Omental fat pad (tissue), 4 donors: ENCODE data around the gene HIP1R. TPM values are rescaled to one million over a fixed set of nuclear protein-coding genes. Genes with fewer than 3 reads are reported as not detected.
"Not testable (repeated sequence)": the region's sequence is repeated elsewhere in the genome, so short reads cannot be mapped to it uniquely, and the experiment has no call there.

Experiments
- ATAC-seq: fragments of 150-250 bp; one replicate; pipeline ENCODE4 v1.9.1; 2016; ENCODE audit warnings: mild to moderate bottlenecking, moderate library complexity; ENCODE audit not compliant: low FRiP score
- DNase-seq: peaks from one replicate; pipeline ENCODE4 v3.0.0-alpha.2; 2019; ENCODE audit warnings: low spot score
- total RNA-seq, 4 donors: library from RNA; depleted of rRNA; stranded (reverse); fragments of >200 nt; gene quantifications; one replicate each; pipeline ENCODE4 v1.1.0, GENCODE V29; 2016
- TF ChIP-seq, protein P1 (sequence below), 3 donors: fragments of 450-650 bp; IDR thresholded peaks; one replicate each; pipeline ENCODE4 v1.5.1; 2016 to 2017; ENCODE audit warnings: antibody characterized with exemption in 3 of 3, mild to moderate bottlenecking in 3 of 3, moderate library complexity in 2 of 3

Gene HIP1R
- total RNA-seq, 4 donors from 2014 or later: 11.4 to 65.6 (median 22.2) TPM

DNA sequence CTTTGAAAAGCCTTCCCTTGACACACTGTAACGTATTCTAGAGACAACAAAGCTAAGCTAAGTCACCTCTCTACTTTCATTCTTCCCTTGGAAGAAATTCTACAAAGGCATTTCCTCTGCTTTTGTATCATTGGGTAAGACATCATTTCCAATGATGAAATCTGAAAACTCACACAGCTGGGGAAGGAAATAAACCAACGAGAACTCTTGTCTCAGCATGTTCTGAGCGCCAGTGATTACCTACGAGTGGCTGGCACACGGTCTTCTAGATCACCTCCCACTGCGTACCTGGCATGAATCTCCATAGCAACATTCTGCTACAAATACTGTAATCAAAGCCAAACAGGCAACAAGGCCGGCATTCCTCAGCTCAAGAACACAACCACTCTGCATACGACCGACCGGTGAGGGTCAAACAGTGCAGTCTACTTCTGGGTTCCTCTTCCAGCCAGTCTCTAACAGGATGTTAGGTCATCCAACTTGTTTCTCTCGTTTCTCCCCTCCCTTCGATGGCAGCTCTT lies 53.0 kb downstream of the HIP1R start:
- DNase-seq: no peak
- ATAC-seq: peak; percentile 89
- TF ChIP-seq, protein P1, sequence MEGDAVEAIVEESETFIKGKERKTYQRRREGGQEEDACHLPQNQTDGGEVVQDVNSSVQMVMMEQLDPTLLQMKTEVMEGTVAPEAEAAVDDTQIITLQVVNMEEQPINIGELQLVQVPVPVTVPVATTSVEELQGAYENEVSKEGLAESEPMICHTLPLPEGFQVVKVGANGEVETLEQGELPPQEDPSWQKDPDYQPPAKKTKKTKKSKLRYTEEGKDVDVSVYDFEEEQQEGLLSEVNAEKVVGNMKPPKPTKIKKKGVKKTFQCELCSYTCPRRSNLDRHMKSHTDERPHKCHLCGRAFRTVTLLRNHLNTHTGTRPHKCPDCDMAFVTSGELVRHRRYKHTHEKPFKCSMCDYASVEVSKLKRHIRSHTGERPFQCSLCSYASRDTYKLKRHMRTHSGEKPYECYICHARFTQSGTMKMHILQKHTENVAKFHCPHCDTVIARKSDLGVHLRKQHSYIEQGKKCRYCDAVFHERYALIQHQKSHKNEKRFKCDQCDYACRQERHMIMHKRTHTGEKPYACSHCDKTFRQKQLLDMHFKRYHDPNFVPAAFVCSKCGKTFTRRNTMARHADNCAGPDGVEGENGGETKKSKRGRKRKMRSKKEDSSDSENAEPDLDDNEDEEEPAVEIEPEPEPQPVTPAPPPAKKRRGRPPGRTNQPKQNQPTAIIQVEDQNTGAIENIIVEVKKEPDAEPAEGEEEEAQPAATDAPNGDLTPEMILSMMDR (IDR thresholded peaks at IDR 0.05): no peak

DNA sequence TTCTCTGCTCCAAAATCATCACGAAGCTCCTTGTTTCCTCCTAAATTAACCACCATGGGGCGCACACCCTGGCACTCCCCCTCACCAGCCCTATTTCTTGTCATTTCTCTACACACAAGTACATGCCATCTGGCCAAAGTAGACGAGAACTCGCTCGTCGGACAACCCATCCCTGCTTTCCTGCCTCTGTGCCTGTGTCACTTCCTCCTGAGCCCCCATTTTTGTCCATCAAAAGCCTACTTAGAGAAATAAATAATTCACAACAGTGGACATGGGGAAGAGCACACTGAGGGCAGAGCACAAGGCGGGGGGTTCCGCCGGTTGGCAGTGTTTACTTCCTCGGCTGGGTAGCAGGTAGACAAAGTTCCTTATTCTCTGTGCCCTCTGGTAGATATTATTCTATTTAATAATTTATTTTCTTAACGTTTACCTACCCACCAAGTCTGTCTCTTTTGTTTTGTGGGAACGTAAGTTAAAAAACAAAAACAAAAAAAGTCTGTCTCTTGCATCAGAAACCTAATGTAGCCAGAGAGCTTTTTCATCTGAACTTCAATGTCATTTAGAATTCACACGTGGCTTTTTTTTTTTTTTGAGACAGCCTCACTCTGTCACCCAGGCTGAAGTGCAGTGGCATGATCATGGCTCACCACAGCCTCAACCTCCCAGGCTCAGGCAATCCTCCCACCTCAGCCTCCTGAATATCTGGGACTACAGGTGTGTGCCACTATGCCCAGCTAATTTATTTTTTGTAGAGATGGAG lies 54.7 kb downstream of the HIP1R start:
- DNase-seq (no peak), ATAC-seq (no peak)
- TF ChIP-seq, protein P1 (IDR thresholded peaks at IDR 0.05): no peak

DNA sequence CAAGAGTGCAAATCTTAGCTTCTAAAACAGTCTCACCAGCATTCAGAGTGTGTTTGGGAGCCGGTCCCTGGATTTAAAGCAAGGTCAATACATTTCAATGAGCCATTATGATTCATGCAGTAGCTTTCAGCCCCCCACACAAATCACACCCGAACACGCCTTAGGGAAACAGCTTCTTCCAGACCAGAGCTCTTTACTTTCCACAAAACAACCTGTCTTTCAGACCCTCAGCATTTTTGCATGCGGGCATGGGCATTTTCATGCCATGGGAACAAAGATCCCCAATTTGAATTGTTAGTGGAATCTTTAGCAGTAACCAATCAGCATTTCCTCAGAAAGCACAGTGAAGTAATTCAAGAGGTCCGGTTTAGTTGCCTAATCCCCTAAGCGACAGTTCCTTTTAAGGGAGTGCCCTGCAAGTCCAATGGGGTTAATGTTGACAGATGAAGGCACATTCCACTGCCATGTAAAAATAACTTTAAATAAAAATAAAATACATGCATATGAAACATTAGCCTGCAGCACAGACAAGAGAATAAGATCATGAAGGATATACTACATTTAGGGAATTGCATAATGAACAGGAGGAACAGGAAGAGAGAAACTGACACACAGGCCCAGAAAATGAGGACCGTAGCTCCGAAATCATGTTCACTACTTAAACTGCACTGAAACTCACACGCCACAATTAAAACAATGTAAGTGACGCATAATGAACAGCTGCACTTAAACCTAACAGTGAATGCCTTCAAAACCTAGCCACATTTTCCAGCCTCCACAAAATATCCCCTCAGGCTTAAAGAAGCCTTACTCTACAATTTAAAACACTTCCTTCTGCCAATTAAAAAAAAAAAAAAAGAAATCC lies 56.6 kb downstream of the HIP1R start:
- TF ChIP-seq, protein P1 (IDR thresholded peaks at IDR 0.05): no peak
- no peak for ATAC-seq

DNA sequence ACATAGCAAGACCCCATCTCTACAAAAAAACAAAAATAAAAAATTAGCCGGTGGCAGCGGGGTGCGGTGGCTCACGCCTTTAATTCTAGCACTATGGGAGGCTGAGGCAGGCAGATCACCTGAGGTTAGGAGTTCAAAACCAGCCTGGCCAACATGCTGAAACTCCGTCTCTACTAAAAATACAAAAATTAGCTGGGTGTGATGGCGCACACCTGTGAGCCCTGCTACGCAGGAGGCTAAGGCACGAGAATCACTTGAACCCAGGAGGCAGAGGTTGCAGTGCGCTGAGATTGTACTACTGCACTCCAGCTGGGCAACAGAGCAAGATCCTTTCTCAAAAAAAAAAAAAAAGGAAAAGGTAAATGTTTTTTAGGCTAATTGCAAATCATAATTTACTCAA lies 57.5 kb downstream of the HIP1R start:
- ATAC-seq: not testable (repeated sequence)

More for the DNA sequence above, 56.6 kb downstream of the HIP1R start:
- DNase-seq: no peak

DNA sequence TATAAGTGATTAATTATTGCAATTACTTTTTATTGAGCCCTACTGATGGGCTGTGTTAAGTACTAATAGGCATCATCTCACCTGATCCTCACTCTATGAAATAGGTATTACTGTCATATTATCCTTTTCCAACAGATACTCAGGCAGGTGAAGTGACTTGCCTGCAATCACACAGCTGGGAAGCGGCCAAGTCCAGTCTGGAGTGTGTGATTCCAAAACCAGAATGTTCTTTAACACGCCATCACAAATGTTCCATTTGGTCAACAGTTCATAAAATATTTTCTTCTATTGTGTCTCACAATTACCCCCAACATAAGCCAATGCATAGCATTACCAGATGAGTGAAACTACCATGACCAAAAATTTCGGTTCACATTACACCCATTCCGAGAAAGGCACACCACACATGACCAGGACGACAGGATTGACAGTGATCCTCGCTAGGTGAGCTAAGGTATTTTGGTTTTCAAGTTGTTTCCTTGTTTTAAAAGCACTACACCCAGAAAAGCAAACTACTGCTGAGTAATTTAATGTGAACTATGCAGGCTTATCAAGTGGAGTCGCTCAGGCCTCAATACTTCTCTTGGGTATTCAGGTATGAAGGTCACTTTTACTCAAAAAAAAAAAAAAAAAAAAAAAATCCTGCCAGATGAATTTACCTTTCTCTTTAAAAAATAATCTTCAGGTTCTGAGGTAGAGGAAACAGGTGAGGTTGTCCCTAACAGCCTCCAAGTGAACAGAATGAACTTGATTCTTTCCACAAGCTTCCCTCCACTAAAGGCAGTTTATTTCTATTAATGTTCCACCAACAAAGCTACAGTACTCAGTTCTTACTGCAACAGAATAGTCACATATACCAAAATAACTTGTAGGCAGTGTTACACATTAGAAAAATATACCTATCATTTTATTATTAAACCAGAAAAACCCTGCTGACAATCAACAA lies 58.2 kb downstream of the HIP1R start:
- DNase-seq (no peak), ATAC-seq (no peak)
- TF ChIP-seq, protein P1 (IDR thresholded peaks at IDR 0.05): no peak

More for the DNA sequence above, 57.5 kb downstream of the HIP1R start:
- not testable (repeated sequence) for DNase-seq

DNA sequence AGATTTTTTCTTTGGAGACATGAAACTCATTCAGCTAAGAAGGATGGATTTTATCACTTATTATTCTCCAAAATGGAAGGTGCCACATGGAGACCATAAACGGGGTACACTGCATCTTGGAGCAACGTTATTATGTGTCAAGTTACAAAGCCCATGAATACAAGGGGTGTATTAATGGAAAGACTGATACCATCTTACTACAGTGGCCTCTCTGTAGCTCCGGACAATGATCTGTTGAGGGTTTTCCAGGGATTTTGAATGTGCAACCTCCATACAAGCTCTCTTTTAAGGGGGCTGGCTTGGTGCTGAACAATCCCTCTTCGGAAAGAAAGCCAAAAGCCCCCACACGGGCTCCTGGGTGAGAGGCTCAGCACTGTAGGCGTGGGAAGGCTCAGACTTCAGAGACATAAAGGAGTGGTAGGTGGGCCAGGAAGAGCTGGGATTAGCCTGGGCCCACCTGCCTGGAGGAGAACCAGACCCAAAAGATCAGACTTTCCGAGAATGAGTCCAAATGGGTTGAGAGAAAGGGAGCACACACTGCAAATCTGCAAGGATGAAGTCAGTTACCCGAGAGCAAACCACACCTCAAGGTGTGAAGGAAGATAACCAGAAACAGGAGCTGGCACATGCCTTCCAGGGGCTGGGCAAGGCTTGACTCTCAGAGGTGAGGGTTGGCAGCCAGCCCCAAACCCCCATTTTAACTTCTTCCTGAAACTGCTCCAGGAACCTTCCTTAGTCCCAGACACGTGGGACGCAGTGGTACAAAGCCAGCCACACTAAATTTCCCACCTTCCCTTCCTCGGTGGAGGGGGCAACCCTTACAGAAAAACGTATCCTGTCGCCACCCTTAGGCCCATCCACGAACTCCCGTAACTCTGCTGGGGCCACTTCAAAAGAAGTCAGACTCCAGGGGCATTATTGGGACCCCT lies 59.2 kb downstream of the HIP1R start:
- no peak for ATAC-seq
- TF ChIP-seq, protein P1 (IDR thresholded peaks at IDR 0.05): no peak
- no peak for DNase-seq
